Measurements from ENCODE around the gene FUOM. TPM values are rescaled to one million over a fixed set of nuclear protein-coding genes. Genes with fewer than 3 reads are reported as not detected.

The FUOM gene
- total and polyA plus RNA-seq, 9 of the 15 experiments (the other 6 are each of a cell fraction or from before 2014, with no cell fraction given): 1.8 to 96.1 (median 27.0) TPM

- no peak for TF ChIP-seq ZNF318 (IDR thresholded peaks at IDR 0.05; ENCODE audit: borderline replicate concordance in 1 of 2, low read depth in 1 of 2)
- TF ChIP-seq JUND (IDR thresholded peaks at IDR 0.05; ENCODE audit: borderline replicate concordance, low read depth, low read length): peak; percentile 37; the same call in 1 of the 2 replicates
- TF ChIP-seq JUND (tag; IDR thresholded peaks at IDR 0.05; ENCODE audit: borderline replicate concordance, low read depth, low read length): no peak; the same call in 2 of the 3 replicates
- TF ChIP-seq CREB3 (tag; conservative IDR thresholded peaks at IDR 0.05; ENCODE audit: low read depth): no peak
- TF ChIP-seq CUX1 (CRISPR knock-in tag; IDR thresholded peaks at IDR 0.05): no peak
- TF ChIP-seq KDM4B (IDR thresholded peaks at IDR 0.05; ENCODE audit: borderline replicate concordance in 2 of 2, low read depth in 1 of 2): peak in 1 of 2 experiments; percentile 78; a peak in 2 of 4 replicates
- no peak for TF ChIP-seq HDAC8 (tag; IDR thresholded peaks at IDR 0.05)
- TF ChIP-seq SRSF7 (optimal IDR thresholded peaks at IDR 0.05; ENCODE audit: low read depth, low read length): no peak
- TF ChIP-seq ZNF175 (CRISPR knock-in tag; IDR thresholded peaks at IDR 0.05; ENCODE audit: low read depth): no peak
- no peak for TF ChIP-seq TAF15 (IDR thresholded peaks at IDR 0.05; ENCODE audit: low read depth, low read length)
- no peak for TF ChIP-seq YBX1 (IDR thresholded peaks at IDR 0.05)
Observed at GRCh38 chr10:133394064-133394663, 36.3 kb upstream of the FUOM start, which contains the start of gene MTG1 (continued).

Measured in K562 (cell line).